H1 (cell line): ENCODE data around the gene RPL6.

Experiments used
- CREB1 ChIP-seq: IDR thresholded peaks from 2 replicates; pipeline ENCODE4 v1.6.1; 2012; ENCODE audit warnings: inconsistent platforms
- HDAC6 ChIP-seq: IDR thresholded peaks from one replicate; pipeline ENCODE4 v1.7.1; 2012; ENCODE audit warnings: low read depth, mild to moderate bottlenecking, inconsistent platforms, low read length, moderate library complexity
- POLR2A ChIP-seq, 2 experiments: IDR thresholded peaks; 1 replicate in 1 of 2; 2 replicates in 1 of 2; pipeline ENCODE4 v1.6.1; 2011; ENCODE audit warnings: low read depth in 2 of 2, low read length in 2 of 2, mild to moderate bottlenecking in 2 of 2; ENCODE audit errors: control extremely low read depth in 1 of 2
- RAD21 ChIP-seq, 2 experiments: IDR thresholded peaks in 1 of 2; conservative IDR thresholded peaks in 1 of 2; 2 replicates each; pipeline ENCODE4 v1.6.1; 2011; ENCODE audit warnings: low read depth in 2 of 2, low read length in 2 of 2, improper control_type of control experiment in 1 of 2, inconsistent platforms in 1 of 2, mild to moderate bottlenecking in 1 of 2, moderate library complexity in 1 of 2
- SRF ChIP-seq: IDR thresholded peaks from 2 replicates; pipeline ENCODE4 v1.6.1; 2011; ENCODE audit warnings: mild to moderate bottlenecking, low read depth, low read length, moderate library complexity
- YY1 ChIP-seq: IDR thresholded peaks from 2 replicates; pipeline ENCODE4 v1.6.1; 2011; ENCODE audit warnings: low read depth, mild to moderate bottlenecking, low read length
- TF ChIP-seq, protein P1 (sequence below), 3 experiments: IDR thresholded peaks; 1 replicate in 2 of 3; 2 replicates in 1 of 3; pipeline versions ENCODE4 v1.5.1 to v1.6.1; 2011; ENCODE audit warnings: low read length in 3 of 3, mild to moderate bottlenecking in 3 of 3, inconsistent platforms in 2 of 3, low read depth in 1 of 3, moderate library complexity in 1 of 3; ENCODE audit not compliant: insufficient read depth in 1 of 3; ENCODE audit errors: control extremely low read depth in 1 of 3
- TF ChIP-seq, protein P2 (sequence below): IDR thresholded peaks from 2 replicates; pipeline ENCODE4 v1.6.1; 2012; ENCODE audit warnings: low read length, inconsistent platforms
- TF ChIP-seq, protein P3 (sequence below): IDR thresholded peaks from 2 replicates; pipeline ENCODE4 v1.6.1; 2011; ENCODE audit warnings: low read length, improper control_type of control experiment

DNA sequence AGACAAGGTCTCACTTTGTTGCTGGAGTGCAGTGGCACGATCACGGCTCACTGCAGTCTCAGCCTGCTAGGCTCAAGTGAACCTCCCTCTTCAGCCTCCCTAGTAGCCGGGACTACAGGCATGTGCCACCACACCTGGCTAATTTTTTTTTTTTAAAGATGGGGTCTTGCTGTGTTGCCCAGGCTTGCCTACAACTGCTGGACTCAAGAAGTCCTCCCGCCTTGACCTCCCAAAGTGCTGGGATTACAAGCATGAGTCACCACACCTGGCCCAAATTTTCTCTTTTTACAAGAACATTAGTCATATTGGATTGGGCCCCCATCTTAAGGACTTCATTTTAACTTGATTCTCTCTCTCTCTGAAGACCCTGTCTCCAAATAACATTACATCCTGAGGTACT, 20.2 kb downstream of the RPL6 start:
- TF ChIP-seq SRF (no peak), YY1 (no peak), POLR2A (IDR thresholded peaks at IDR 0.05; ENCODE audit: control extremely low read depth in 1 of 2, low read depth in 2 of 2, low read length in 2 of 2) (no peak), CREB1 (no peak), RAD21 (IDR thresholded peaks at IDR 0.05 in 1 of 2, conservative IDR thresholded peaks at IDR 0.05 in 1 of 2; ENCODE audit: low read depth in 2 of 2, low read length in 2 of 2) (no peak), HDAC6 (no peak)
- TF ChIP-seq, protein P1, sequence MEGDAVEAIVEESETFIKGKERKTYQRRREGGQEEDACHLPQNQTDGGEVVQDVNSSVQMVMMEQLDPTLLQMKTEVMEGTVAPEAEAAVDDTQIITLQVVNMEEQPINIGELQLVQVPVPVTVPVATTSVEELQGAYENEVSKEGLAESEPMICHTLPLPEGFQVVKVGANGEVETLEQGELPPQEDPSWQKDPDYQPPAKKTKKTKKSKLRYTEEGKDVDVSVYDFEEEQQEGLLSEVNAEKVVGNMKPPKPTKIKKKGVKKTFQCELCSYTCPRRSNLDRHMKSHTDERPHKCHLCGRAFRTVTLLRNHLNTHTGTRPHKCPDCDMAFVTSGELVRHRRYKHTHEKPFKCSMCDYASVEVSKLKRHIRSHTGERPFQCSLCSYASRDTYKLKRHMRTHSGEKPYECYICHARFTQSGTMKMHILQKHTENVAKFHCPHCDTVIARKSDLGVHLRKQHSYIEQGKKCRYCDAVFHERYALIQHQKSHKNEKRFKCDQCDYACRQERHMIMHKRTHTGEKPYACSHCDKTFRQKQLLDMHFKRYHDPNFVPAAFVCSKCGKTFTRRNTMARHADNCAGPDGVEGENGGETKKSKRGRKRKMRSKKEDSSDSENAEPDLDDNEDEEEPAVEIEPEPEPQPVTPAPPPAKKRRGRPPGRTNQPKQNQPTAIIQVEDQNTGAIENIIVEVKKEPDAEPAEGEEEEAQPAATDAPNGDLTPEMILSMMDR (IDR thresholded peaks at IDR 0.05; ENCODE audit: control extremely low read depth in 1 of 3, insufficient read depth in 1 of 3, low read depth in 1 of 3, low read length in 3 of 3): no peak
- TF ChIP-seq, protein P2, sequence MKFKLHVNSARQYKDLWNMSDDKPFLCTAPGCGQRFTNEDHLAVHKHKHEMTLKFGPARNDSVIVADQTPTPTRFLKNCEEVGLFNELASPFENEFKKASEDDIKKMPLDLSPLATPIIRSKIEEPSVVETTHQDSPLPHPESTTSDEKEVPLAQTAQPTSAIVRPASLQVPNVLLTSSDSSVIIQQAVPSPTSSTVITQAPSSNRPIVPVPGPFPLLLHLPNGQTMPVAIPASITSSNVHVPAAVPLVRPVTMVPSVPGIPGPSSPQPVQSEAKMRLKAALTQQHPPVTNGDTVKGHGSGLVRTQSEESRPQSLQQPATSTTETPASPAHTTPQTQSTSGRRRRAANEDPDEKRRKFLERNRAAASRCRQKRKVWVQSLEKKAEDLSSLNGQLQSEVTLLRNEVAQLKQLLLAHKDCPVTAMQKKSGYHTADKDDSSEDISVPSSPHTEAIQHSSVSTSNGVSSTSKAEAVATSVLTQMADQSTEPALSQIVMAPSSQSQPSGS: no peak
- TF ChIP-seq, protein P3, sequence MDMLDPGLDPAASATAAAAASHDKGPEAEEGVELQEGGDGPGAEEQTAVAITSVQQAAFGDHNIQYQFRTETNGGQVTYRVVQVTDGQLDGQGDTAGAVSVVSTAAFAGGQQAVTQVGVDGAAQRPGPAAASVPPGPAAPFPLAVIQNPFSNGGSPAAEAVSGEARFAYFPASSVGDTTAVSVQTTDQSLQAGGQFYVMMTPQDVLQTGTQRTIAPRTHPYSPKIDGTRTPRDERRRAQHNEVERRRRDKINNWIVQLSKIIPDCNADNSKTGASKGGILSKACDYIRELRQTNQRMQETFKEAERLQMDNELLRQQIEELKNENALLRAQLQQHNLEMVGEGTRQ: no peak
